KOPT-K1 (cell line): Measurements from ENCODE around the gene RNF125.
"Not testable (repeated sequence)": the region's sequence is repeated elsewhere in the genome, so short reads cannot be mapped to it uniquely, and the experiment has no call there.

Experiments used
- H3K27ac ChIP-seq: fragments of 200-600 bp; sonication (generic); 2 replicates; pipeline ENCODE4 v1.5.1; 2016; ENCODE audit warnings: antibody characterized with exemption, mild to moderate bottlenecking, low read depth, low read length; ENCODE audit not compliant: poor library complexity, severe bottlenecking
- H3K36me3 ChIP-seq: fragments of 200-600 bp; sonication (generic); 2 replicates; pipeline ENCODE4 v1.5.1; 2017; ENCODE audit warnings: antibody characterized with exemption, mild to moderate bottlenecking, low read length, moderate library complexity; ENCODE audit not compliant: insufficient read depth
- H3K9me3 ChIP-seq: fragments of 200-600 bp; sonication (generic); 2 replicates; pipeline ENCODE4 v1.5.1; 2017; ENCODE audit warnings: antibody characterized with exemption, low read length, mild to moderate bottlenecking; ENCODE audit not compliant: insufficient read depth, poor library complexity, severe bottlenecking

Gene RNF125

DNA sequence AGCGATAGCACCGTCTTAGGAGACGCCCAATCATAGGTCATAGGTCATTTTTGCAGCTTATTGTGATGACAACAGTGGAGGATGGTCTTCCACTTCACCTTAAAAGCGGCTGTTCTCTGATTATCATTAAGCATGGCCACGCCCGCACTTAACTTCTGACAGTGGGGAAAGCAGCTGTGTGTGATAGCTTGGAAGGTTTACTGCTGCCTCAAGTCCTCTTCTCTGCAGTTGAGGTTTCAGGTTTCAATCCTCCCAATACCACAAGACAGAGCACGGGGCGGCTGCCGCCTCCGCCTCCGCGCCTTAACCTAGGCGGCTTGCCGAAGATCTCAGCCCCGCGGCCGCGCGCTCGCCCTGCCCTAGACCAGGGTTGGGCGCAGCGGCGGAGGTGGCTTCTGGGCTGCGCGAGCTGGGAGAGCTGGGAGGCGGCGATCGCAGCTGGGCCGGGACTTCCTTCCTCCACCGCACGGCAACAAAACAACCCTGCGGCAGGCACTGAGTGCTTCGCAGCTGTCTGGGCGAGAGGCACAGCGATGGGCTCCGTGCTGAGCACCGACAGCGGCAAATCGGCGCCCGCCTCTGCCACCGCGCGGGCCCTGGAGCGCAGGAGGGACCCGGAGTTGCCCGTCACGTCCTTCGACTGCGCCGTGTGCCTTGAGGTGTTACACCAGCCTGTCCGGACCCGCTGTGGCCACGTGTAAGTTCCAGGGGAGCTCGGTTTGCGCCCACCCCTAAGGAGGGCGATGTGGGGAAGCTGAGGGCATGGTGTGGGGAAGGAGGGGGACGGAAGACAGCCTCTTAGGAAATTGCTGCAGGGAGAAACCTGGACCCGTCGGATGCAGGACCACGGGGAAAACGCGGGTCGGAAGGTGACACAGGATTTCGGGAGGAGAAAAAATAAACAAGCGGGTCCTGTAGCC is at the start of gene RNF125:
Gene RNF125, plus strand, starts transcription at position 495 of the 920 bp plus-strand sequence. Its CDS starts 39 bp downstream, at position 534.
- no peaks in the 10 kb centered on the region for H3K36me3 ChIP-seq
- no peaks in the 10 kb centered on the region for H3K9me3 ChIP-seq
- H3K27ac ChIP-seq: peak within 1 kb of the TSS; percentile 79

DNA sequence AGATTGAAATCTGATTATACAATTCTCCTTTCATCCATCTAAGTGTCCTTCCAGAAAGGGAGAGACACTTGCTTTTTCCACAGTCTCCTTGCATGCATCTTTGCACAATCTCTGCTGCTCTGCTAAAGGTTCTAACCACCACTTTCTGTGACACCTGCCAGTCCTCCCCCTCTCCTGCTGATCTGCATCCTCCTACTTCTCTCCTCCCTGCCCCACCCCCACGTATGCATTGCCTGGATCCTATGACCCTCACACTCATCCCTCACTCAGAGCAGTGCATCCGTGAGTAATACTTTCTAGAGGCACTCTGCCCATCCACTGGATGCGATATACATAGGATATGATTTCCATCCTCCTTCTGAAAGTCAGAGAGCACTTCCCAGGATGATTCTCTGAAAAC is 48.0 kb upstream of the RNF125 start:
- peaks cover 24% of the 10 kb centered on the region for H3K9me3 ChIP-seq
- H3K36me3 ChIP-seq: no peaks in the 10 kb centered on the region
- no peak overlapping the region for H3K27ac ChIP-seq

DNA sequence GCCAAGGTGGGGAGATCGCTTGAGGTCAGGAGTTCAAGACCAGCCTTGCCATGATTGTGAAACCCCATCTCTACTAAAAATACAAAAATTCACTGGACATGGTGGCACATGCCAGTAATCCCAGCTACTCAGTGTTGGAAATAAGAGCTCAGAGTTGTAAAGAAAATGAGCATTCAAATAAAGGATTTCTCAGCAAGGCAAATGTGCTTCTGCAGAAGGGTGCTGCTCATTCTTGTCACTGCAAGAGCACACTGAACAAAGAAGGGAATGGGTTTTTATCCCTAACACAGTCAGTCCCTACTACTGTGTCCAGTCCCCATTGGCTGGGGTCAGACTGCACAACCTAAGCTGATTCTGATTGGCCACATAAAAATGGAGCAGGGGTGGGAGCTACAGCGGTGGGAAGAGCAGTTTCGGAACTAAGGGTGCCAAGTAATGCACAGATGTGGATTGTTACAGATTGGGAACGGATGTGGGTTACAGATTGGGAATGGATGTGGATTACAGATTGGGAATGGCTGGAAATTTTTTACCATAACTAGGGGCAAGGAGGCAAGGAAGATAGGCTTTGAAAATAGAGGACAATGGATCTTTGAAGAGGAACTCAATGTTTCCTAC is 44.6 kb upstream of the RNF125 start:
- Histone ChIP-seq H3K36me3 (no peaks in the 10 kb centered on the region), H3K9me3 (peaks cover 38% of the 10 kb centered on the region), H3K27ac (no peak overlapping the region)

DNA sequence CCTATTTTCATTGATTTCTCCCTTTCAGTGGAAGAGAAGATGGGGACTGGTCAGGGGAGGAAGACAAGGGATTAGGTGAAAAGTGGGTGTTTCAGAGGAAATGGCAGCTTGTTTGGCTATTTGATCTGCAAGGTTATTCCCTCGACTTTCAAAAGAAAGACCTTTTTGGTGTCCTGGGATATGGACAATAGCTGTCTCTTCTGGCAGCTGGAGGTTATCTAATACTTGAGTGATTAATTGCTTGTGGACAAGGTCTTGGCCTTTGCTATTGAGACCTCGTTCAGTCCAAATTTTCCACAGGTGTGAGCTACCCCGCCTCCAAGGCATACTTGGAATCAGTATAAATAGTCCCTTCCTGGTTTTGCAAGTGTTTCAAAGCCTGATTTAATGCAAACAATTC is 42.4 kb upstream of the RNF125 start:
- H3K27ac ChIP-seq: no peak overlapping the region
- peaks cover 39% of the 10 kb centered on the region for H3K9me3 ChIP-seq
- H3K36me3 ChIP-seq: no peaks in the 10 kb centered on the region

DNA sequence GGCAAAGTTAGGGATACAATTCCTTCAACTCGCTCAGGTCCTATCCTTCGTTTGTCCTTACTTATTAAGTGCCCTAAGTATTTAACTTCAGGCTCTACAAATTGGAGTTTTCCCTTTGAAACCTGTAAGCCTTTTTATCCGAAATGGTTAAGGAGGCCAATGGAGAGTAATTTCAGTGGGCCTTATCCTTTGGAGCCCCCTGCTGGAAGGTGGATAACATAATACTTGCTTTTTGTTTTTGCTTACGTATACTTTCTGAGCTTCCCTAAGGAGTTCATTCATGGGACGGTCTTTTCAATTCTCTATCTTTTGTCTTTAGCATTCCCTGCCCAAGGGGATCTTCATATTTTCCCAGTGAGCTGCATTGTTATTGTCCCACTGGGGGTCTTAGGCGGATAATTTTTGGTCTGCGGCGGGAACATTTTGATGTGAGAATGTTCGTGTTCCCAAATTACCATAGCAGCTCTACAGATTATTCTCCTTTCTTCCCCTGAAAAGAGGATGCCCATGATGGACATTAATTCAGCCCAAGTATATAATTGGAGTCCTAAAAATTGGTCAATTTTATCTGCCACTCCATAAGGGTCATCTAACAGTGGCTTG is 41.3 kb upstream of the RNF125 start:
- Histone ChIP-seq H3K9me3 (peaks cover 39% of the 10 kb centered on the region), H3K27ac (no peak overlapping the region), H3K36me3 (no peaks in the 10 kb centered on the region)

DNA sequence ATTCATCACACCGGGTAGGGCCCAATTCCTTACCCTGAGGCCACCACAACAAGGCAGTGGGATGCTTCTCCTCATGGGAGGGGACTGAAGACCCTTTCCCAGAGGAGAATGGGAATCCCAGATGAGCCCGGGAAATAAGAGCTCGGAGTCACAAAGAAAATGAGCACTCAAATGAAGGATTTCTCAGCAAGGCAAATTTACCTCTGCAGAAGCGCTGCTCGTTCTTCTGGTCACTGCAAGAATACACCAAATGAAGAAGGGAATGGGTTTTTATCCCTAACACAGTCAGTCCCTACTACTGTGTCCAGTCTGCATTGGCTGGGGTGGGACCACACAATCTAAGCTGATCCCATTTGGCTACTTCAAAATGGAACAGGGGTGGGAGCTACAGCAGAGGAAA is 40.0 kb upstream of the RNF125 start:
- peaks cover 33% of the 10 kb centered on the region for H3K9me3 ChIP-seq

DNA sequence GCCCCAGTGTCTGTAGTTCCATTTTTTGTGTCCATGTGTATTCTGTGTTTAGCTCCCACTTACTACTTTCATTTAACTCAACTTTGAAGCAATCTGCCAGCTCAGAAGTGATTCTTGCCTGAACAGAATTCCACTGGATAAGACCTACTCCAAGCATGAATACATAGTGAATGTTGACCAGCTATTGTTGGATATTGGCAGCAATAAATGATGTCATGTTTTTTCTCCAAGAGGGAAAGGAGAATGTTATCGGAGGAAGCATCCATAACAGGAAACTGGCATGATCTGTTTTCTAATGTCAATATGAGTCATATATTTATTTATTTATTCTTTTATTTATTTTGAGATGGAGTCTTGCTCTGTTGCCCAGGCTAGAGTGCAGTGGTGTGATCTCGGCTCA is 38.9 kb upstream of the RNF125 start:
- Histone ChIP-seq H3K27ac (no peak overlapping the region), H3K36me3 (no peaks in the 10 kb centered on the region), H3K9me3 (peaks cover 22% of the 10 kb centered on the region)

More for the DNA sequence above, 40.0 kb upstream of the RNF125 start:
- H3K36me3 ChIP-seq: no peaks in the 10 kb centered on the region
- H3K27ac ChIP-seq: no peak overlapping the region

DNA sequence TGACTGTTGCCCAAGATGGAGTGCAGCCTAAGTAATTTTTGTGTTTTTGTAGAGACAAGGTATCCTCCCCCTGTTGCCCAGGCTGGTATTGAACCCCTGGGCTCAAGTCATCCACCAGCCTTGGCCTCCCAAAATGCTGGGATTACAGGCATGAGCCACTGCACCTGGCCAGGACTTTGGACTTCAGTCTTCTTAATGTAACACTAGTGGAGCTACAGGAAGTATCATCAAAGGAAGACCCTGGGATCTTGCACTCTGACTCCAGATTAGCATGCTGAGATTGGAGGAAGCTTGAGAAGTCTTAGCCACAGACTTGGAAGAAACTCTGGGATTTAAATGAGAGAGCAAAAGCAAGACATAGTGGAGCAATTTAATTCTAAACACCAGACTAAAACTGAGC is 37.8 kb upstream of the RNF125 start:
- Histone ChIP-seq H3K27ac (no peak overlapping the region), H3K36me3 (no peaks in the 10 kb centered on the region), H3K9me3 (peaks cover 14% of the 10 kb centered on the region)

DNA sequence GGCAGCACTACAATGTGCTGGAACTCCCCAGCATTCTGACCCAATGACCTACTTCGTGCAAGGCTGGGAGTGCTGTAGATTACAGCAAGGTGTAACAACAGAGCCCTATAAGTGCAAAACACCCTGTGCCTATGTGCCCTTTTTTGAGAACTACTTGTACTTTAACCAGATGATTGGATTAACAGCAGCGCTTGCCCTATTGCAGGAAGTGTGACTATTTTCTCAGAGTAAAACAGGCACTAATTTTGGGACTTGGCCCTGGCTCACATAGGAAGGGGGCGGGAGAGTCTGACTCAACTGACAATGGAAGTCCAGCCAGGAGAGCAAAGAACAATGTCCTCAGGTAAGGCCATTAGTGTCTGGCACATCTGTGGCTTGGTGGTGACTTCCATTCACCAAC is 35.6 kb upstream of the RNF125 start:
- H3K9me3 ChIP-seq: peaks cover 11% of the 10 kb centered on the region
- H3K36me3 ChIP-seq: no peaks in the 10 kb centered on the region
- H3K27ac ChIP-seq: no peak overlapping the region

DNA sequence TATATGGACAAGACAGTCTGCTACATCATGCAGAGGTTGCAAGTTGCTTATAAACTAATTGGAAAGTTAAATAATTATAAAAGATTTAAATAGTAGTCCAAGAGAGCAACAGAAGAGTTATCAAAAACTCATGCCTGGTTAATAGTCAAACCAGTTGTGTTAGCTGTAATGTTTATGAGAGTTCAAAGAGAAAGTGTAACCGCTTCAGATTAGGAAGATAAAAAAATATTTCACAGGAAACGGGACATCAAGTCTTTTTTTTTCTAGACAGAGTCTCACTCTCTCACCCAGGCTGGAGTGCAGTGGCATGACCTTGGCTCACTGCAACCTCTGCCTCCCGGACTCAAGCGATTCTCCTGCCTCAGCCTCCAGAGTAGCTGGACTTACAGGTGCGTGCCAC is 34.6 kb upstream of the RNF125 start:
- no peak overlapping the region for H3K27ac ChIP-seq
- peaks cover 1% of the 10 kb centered on the region for H3K9me3 ChIP-seq

DNA sequence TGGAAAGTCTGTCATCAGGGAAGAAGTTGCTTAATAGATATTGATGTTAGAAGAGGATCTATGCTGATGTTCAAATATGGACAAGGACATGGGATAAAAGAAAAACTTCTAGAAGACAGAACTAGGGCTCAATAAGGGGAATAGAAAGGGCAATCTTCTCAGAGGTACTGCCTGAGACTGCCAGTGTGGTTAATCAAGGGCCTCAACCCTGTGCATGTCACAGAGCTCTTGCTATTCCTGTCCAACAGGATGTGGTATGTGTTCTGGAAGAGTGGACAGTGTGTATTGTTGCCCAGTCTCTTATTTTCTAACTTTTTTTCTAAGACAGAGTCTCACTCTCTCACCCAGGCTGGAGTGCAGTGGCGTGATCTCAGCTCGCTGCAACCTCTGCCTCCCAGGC is 27.8 kb upstream of the RNF125 start:
- Histone ChIP-seq H3K9me3 (no peaks in the 10 kb centered on the region), H3K27ac (no peak overlapping the region), H3K36me3 (no peaks in the 10 kb centered on the region)

More for the DNA sequence above, 34.6 kb upstream of the RNF125 start:
- H3K36me3 ChIP-seq: no peaks in the 10 kb centered on the region

DNA sequence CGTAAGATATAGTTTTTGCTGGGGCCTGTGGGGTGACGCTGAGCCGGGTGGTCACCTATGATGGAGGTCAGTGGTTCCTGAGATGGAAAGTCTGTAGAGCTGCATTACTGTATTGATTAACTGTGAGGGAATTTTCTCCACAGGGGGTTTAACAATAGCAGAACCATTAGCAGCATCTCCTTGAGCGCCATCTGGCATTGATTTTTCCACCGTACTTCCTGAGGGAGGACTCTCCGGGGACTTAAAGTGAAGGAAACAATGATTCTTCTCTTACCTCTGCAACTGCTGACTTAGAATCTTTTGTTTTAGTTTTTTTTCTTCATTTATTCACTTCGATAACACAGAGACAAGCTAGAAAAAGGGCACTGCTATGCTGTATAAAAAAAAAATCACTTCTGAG is 22.6 kb upstream of the RNF125 start:
- H3K36me3 ChIP-seq: no peaks in the 10 kb centered on the region
- no peak overlapping the region for H3K27ac ChIP-seq
- H3K9me3 ChIP-seq: no peaks in the 10 kb centered on the region

DNA sequence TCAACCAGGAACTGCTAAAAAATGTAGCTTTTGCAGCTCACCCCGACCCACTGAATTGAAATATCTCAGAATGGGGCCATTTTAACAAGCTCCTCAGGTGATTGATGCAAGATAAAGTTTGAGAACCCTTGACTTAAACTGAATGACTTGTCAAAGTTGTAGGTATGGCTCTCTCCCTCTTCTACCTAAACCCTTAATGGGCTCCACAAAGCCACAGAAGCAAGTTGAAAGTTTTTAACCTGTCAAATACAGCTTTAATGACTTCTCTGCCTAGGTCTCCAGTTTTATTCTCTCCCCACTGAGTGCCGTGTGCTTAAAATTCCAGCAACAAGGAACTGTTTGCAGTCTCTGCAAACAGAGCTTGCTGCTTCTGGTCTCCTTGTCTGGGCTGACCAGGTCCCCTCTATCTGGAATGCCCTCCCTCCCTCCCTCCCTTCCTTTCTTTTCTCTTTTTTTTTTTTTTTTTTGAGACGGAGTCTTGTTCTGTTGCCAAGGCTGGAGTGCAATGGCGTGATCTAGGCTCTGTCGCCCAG is 19.7 kb upstream of the RNF125 start:
- Histone ChIP-seq H3K36me3 (no peaks in the 10 kb centered on the region), H3K27ac (no peak overlapping the region), H3K9me3 (no peaks in the 10 kb centered on the region)

DNA sequence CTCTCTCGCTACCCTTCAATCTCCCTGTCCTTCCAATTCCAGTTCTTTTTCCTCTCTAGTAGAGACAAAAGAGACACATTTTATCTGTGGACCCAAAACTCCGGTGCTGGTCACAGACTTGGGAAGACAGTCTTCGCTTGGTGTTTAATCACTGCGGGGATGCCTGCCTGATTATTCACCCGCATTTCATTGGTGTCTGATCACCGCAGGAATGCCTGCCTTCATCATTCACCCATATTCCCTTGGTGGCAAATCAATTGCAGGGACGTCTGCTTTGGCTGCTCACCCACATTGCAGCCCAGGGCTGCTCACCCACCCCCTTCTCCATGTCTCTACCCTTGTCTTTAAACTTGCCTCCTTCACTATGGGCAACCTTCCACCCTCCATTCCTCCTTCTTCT is 17.5 kb upstream of the RNF125 start:
- not testable (repeated sequence) for H3K36me3 ChIP-seq, H3K27ac ChIP-seq, H3K9me3 ChIP-seq

DNA sequence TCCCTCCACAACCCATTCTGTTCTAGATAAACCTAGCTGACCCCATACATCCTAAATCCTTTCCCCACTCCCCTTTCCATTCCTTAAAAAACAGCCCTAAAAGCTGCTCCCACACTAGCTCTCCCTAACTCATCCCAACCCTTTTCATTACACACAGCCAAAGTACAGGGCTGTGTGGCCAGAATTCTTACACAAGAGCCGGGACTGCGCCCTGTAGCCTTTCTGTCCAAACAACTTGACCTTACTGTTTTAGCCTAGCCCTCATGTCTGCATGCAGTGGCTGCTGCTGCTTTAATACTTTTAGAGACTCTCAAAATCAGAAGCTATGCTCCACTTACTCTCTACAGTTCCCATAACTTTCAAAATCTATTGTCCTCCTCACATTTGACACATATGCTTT is 14.8 kb upstream of the RNF125 start:
- H3K36me3 ChIP-seq, H3K27ac ChIP-seq: not testable (repeated sequence)

More for the DNA sequence above, 14.8 kb upstream of the RNF125 start:
- H3K9me3 ChIP-seq: not testable (repeated sequence)
